ENCODE data around the gene PRUNE2. TPM values are rescaled to one million over a fixed set of nuclear protein-coding genes. Genes with fewer than 3 reads are reported as not detected.

The PRUNE2 gene
- total and polyA plus RNA-seq, 2 of the 8 experiments (the other 6 are each of a cell fraction or from before 2014, with no cell fraction given) = 5.5 to 13.3 TPM

DNA sequence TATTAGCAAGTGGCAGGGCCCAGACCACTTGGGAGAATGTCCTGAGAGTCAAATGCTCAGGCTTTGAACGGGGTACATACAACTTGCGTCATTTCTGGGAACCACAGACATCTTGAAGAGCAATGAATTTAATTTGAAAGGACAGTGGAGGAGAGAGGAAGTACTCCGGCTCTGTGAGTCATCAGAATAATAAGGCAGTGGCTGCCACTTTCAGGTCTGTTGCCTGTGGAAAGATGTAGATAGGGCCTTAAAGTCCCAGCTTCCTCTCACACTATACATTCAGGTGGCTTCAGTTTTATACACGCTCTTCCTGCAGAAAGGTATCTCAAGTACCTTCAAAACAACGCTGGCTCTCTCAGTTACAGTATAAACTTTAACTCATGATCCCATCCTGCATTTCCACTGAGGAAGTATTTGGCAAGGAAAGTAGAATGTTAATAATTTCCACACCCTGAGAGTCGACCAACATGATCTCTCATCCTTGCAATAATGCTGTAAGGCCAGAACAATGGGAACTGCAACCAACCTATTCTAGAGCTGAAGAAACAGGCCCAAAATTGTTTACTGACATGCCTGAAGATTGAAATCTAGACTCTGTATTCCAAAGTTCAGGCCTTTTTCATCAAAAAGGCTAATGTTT, 6.8 kb upstream of the PRUNE2 start:
- H3K4ac ChIP-seq (replicated peaks; ENCODE audit: insufficient read length, low read depth, low read length) = no peak overlapping the region
- no peak overlapping the region for H2BK20ac ChIP-seq (ENCODE audit: low read length)
- H2BK120ac ChIP-seq (replicated peaks; ENCODE audit: low read depth, low read length) = no peak overlapping the region
- no peak overlapping the region for H2BK12ac ChIP-seq (ENCODE audit: low read depth, low read length)
- H3K4me1 ChIP-seq (replicated peaks in 1 of 4; ENCODE audit: control insufficient read depth in 3 of 4, insufficient read depth in 4 of 4, low read length in 3 of 4) = peaks cover 0 to 4% (median 2%) of the 10 kb centered on the region in 4 experiments; a peak in 2 of 7 replicates
- FAIRE-seq (no peak), DNase-seq (ENCODE audit: low read depth in 1 of 2, low spot score in 2 of 2) (no peak)
- no peak overlapping the region for H4K91ac ChIP-seq (replicated peaks; ENCODE audit: insufficient read length, low read length)
- no peak overlapping the region for H2AK5ac ChIP-seq (ENCODE audit: low read depth, low read length)
- H3K27ac ChIP-seq (ENCODE audit: low read depth, low read length) = no peak overlapping the region
- H3K23ac ChIP-seq (ENCODE audit: insufficient read length) = no peak overlapping the region
- 0 out of 2 replicates have a peak overlapping the region, but pooled peaks have one; percentile 17 for H2AFZ ChIP-seq (ENCODE audit: low read length)
- no peak overlapping the region for H3K9ac ChIP-seq (replicated peaks in 1 of 4; ENCODE audit: extremely low read depth in 1 of 4, low read depth in 3 of 4, low read length in 3 of 4)
- H3K27me3 ChIP-seq (replicated peaks in 1 of 4; ENCODE audit: control insufficient read depth in 3 of 4, extremely low read depth in 1 of 4, insufficient read depth in 3 of 4, low read length in 3 of 4) = peaks cover 0 to under 1% (median 0%) of the 10 kb centered on the region in 4 experiments; a peak in 1 of 7 replicates
- H3K79me2 ChIP-seq (ENCODE audit: control insufficient read depth in 1 of 2, insufficient read depth in 2 of 2, low read length in 2 of 2) = no peaks in the 10 kb centered on the region
- 89% methylated on average over 6 of the region's 6 CpGs; no CpG with 5 or more reads in 1 of the 2 experiments for WGBS, 2 experiments (ENCODE audit: extremely low coverage in 1 of 2, insufficient coverage in 1 of 2, insufficient read length in 1 of 2, insufficient replicate concordance in 2 of 2, low coverage in 1 of 2, low lambda C conversion rate in 2 of 2, missing lambda C conversion rate in 1 of 2)
- no peak overlapping the region for H3K4me2 ChIP-seq (ENCODE audit: insufficient read depth in 1 of 2, low read depth in 2 of 2, low read length in 2 of 2)
- no peak overlapping the region for H3K56ac ChIP-seq (replicated peaks; ENCODE audit: insufficient read length, low read depth, low read length)
- H4K8ac ChIP-seq (ENCODE audit: extremely low read depth, insufficient read depth, low read length) = no peak overlapping the region
- H3K23me2 ChIP-seq (ENCODE audit: low read depth, low read length) = no peaks in the 10 kb centered on the region
- H2BK5ac ChIP-seq (ENCODE audit: low read depth, low read length) = no peak overlapping the region
- H2BK15ac ChIP-seq (ENCODE audit: low read length) = no peak overlapping the region
- no peaks in the 10 kb centered on the region for H3K79me1 ChIP-seq (ENCODE audit: low read depth, low read length)
- H4K20me1 ChIP-seq (replicated peaks in 1 of 2; ENCODE audit: control insufficient read depth in 1 of 2, insufficient read depth in 2 of 2, low read length in 2 of 2) = no peaks in the 10 kb centered on the region
- H3K9me3 ChIP-seq (ENCODE audit: insufficient read depth in 2 of 2, low read depth in 1 of 2, low read length in 1 of 2) = no peaks in the 10 kb centered on the region
- no peak overlapping the region for H3K14ac ChIP-seq (ENCODE audit: insufficient read length)
- no peak overlapping the region for H3K18ac ChIP-seq (ENCODE audit: extremely low read depth, low read length)
- CTCF ChIA-PET (ENCODE audit: partially characterized antibody) = interaction anchor here (0.6 to 1.3 kb wide), 3 partner anchors 29 to 181 kb away, joined by 3 to 4 read pairs (median 3); no protein-coding TSS in a partner anchor
- POLR2A ChIA-PET (ENCODE audit: partially characterized antibody) = no interaction called here
- H3K4me3 ChIP-seq (ENCODE audit: extremely low read depth in 1 of 4, insufficient read depth in 2 of 4, low read depth in 3 of 4, low read length in 4 of 4) = no peak overlapping the region
- no peak for TF ChIP-seq POLR2AphosphoS5 (IDR thresholded peaks at IDR 0.05; ENCODE audit: low read depth, low read length)
- TF ChIP-seq TBP (IDR thresholded peaks at IDR 0.05; ENCODE audit: low read depth, low read length) = no peak
- no peak for TF ChIP-seq POLR2A (IDR thresholded peaks at IDR 0.05; ENCODE audit: control extremely low read depth in 1 of 2, low read depth in 2 of 2, low read length in 2 of 2)
- no peaks in the 10 kb centered on the region for H3K36me3 ChIP-seq (ENCODE audit: control insufficient read depth in 2 of 4, insufficient read depth in 4 of 4, low read length in 3 of 4)
- no peak overlapping the region for H4K5ac ChIP-seq (ENCODE audit: insufficient read length, low read depth, low read length)

Measured in H1 (cell line).